ENCODE results near the gene DHRSX.
"Not testable (repeated sequence)": the region's sequence is repeated elsewhere in the genome, so short reads cannot be mapped to it uniquely, and the experiment has no call there.

DHRSX gene

GRCh38 chrX:2261831-2262667, 238.7 kb downstream of the DHRSX start:
- no peak for DNase-seq (ENCODE audit: low read depth)

- no peak for DNase-seq (ENCODE audit: low read depth)
Observed at GRCh38 chrX:2252331-2253065, 248.3 kb downstream of the DHRSX start.

GRCh38 chrX:2251211-2251610, 249.6 kb downstream of the DHRSX start:
- DNase-seq (ENCODE audit: low read depth): no peak

- no peak for DNase-seq (ENCODE audit: low read depth)
Observed at GRCh38 chrX:2243913-2244460, 256.8 kb downstream of the DHRSX start.

GRCh38 chrX:2242980-2243379, 257.8 kb downstream of the DHRSX start:
- no peak for DNase-seq (ENCODE audit: low read depth)

GRCh38 chrX:2242326-2242725, 258.4 kb downstream of the DHRSX start:
- no peak for DNase-seq (ENCODE audit: low read depth)

GRCh38 chrX:2241496-2241895, 259.3 kb downstream of the DHRSX start:
- not testable (repeated sequence) for DNase-seq (ENCODE audit: low read depth)

- not testable (repeated sequence) for DNase-seq (ENCODE audit: low read depth)
Observed at GRCh38 chrX:2240761-2241160, 260.0 kb downstream of the DHRSX start.

GRCh38 chrX:2237976-2238375, 262.8 kb downstream of the DHRSX start:
- no peak for DNase-seq (ENCODE audit: low read depth)

- DNase-seq (ENCODE audit: low read depth): no peak
Observed at GRCh38 chrX:2231570-2232192, 269.1 kb downstream of the DHRSX start.

- DNase-seq (ENCODE audit: low read depth): no peak
Observed at GRCh38 chrX:2230457-2230856, 270.3 kb downstream of the DHRSX start.

- no peak for DNase-seq (ENCODE audit: low read depth)
Observed at GRCh38 chrX:2228536-2228935, 272.2 kb downstream of the DHRSX start.

GRCh38 chrX:2226906-2227656, 273.7 kb downstream of the DHRSX start:
- DNase-seq (ENCODE audit: low read depth): no peak

- DNase-seq (ENCODE audit: low read depth): no peak
Observed at GRCh38 chrX:2226182-2226581, 274.6 kb downstream of the DHRSX start.

GRCh38 chrX:2224597-2225235, 276.1 kb downstream of the DHRSX start:
- no peak for DNase-seq (ENCODE audit: low read depth)

- DNase-seq (ENCODE audit: low read depth): no peak
Observed at GRCh38 chrX:2224161-2224560, 276.6 kb downstream of the DHRSX start.

GRCh38 chrX:2220829-2221567, 279.8 kb downstream of the DHRSX start:
- DNase-seq (ENCODE audit: low read depth): no peak

GRCh38 chrX:2220296-2220695, 280.5 kb downstream of the DHRSX start:
- DNase-seq (ENCODE audit: low read depth): no peak

GRCh38 chrX:2214138-2214823, 286.5 kb downstream of the DHRSX start:
- DNase-seq (ENCODE audit: low read depth): not testable (repeated sequence)

- not testable (repeated sequence) for DNase-seq (ENCODE audit: low read depth)
Observed at GRCh38 chrX:2211667-2212066, 289.1 kb downstream of the DHRSX start.
